Activated CD4-positive, alpha-beta memory T cell treated with anti-CD3 and anti-CD28 coated beads for 36 hours (primary cell): Measurements from ENCODE around the gene IRS4. TPM values are rescaled to one million over a fixed set of nuclear protein-coding genes. Genes with fewer than 3 reads are reported as not detected.

ENCODE experiments used
- CTCF ChIA-PET: fragments of 350-600 bp; sonication (Branson Sonifier 250); formaldehyde crosslinking; loops from one replicate; lab custom pipeline; 2021; ENCODE audit warnings: antibody characterized with exemption, inconsistent platforms; lab: Charles Lee
- POLR2A ChIA-PET: fragments of 350-600 bp; sonication (Branson Sonifier 250); formaldehyde crosslinking; loops from one replicate; lab custom pipeline; 2021; ENCODE audit warnings: antibody characterized with exemption; lab: Charles Lee
- DNase-seq: peaks from one replicate; pipeline ENCODE4 v3.0.0-alpha.2; 2020
- H3K27ac Mint-ChIP-seq: one replicate; pipeline ENCODE4 v1.8.0; 2021; ENCODE audit warnings: mixed read lengths
- H3K27me3 Mint-ChIP-seq: one replicate; pipeline ENCODE4 v1.8.0; 2021; ENCODE audit warnings: mixed read lengths
- H3K36me3 Mint-ChIP-seq: one replicate; pipeline ENCODE4 v1.8.0; 2021; ENCODE audit warnings: mixed read lengths
- H3K4me1 Mint-ChIP-seq: one replicate; pipeline ENCODE4 v1.8.0; 2021; ENCODE audit warnings: low read depth, mixed read lengths
- H3K4me3 Mint-ChIP-seq: one replicate; pipeline ENCODE4 v1.8.0; 2021; ENCODE audit warnings: mild to moderate bottlenecking, mixed read lengths
- H3K9me3 Mint-ChIP-seq: one replicate; pipeline ENCODE4 v1.8.0; 2021; ENCODE audit warnings: mixed read lengths
- intact Hi-C: fragments of 100-400 bp; cut with micrococcal nuclease; formaldehyde crosslinking; loops from one replicate; pipeline ENCODE4 v1.15.1; 2023
- total RNA-seq, 2 experiments: library from RNA; stranded (reverse); gene quantifications; one replicate each; pipeline ENCODE4 v1.2.3, GENCODE V29; 2021

Gene IRS4
- total RNA-seq, 2 experiments from 2014 or later: not detected

DNA sequence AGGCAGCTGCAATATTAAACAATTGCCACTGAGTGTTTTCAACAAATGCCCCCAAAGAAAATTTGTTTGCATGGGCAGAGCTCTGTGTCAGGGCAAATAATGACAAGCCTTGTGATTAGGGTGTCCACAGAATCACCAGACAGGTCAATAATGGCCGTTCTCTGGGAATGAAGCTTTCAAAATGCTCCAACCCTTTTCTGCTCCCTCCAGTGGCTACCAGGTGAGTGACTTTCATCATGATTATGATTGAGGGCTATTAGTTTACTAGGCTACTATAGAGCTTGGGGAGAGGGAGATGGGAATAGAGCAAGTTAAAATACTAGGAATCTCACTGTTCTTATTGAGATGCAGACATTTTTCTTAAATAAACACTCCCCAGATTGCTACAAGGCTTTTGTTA is 23.5 kb downstream of the IRS4 start:
- ChIA-PET CTCF (no interaction called here), POLR2A (no interaction called here)
- Mint-ChIP-seq H3K4me3 (no peak overlapping the region), H3K36me3 (no peaks in the 10 kb centered on the region), H3K27me3 (no peaks in the 10 kb centered on the region), H3K9me3 (peaks cover 2% of the 10 kb centered on the region), H3K27ac (no peak overlapping the region), H3K4me1 (no peaks in the 10 kb centered on the region)
- intact Hi-C loops: no loop called here
- DNase-seq: no peak

DNA sequence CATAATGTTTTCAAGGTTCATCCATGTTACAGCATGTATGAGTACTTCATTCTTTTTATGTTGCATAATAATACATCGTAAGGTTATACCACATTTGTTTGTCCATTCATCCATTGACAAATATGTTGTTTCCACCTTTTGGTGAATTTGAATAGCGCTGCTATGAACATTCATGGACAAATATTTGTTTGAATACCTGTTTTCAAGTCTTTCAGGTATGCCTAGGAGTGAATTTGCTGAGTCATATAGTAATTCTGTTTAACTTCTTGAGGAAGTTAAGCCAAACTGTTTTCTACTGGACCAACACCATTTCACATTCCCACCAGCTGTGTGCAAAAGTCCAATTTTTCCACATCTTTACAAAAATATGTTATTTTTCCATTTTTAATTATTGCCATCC is 31.5 kb downstream of the IRS4 start:
- Mint-ChIP-seq H3K27me3 (no peaks in the 10 kb centered on the region), H3K27ac (no peak overlapping the region), H3K4me3 (no peak overlapping the region), H3K36me3 (no peaks in the 10 kb centered on the region), H3K9me3 (no peaks in the 10 kb centered on the region), H3K4me1 (no peaks in the 10 kb centered on the region)
- POLR2A ChIA-PET: no interaction called here
- no peak for DNase-seq
- CTCF ChIA-PET: no interaction called here
- intact Hi-C loops: no loop called here

DNA sequence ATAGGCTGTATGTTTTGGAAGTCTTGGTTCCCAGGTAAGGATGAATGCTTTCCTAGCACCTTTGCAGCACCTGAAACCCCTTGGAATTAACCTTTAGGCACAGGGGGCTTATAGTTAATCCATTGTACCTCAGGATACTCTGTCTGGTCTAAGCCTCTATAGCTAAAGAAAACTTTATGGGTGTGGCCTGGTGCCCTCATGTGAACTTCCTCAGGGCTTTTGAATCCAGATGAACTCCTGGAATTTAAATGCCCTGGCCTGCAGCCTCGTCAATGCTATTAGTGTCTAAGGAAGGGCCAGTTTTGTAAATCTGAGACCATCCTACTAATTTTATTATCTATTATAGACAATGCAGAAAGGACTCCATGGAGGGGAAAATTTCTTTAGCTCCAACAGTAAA is 33.8 kb downstream of the IRS4 start:
- H3K4me3 Mint-ChIP-seq: no peak overlapping the region
- CTCF ChIA-PET: no interaction called here
- no peaks in the 10 kb centered on the region for H3K36me3 Mint-ChIP-seq
- POLR2A ChIA-PET: no interaction called here
- no peaks in the 10 kb centered on the region for H3K4me1 Mint-ChIP-seq
- no peaks in the 10 kb centered on the region for H3K27me3 Mint-ChIP-seq
- intact Hi-C loops: no loop called here
- no peaks in the 10 kb centered on the region for H3K9me3 Mint-ChIP-seq
- no peak for DNase-seq
- H3K27ac Mint-ChIP-seq: no peak overlapping the region

DNA sequence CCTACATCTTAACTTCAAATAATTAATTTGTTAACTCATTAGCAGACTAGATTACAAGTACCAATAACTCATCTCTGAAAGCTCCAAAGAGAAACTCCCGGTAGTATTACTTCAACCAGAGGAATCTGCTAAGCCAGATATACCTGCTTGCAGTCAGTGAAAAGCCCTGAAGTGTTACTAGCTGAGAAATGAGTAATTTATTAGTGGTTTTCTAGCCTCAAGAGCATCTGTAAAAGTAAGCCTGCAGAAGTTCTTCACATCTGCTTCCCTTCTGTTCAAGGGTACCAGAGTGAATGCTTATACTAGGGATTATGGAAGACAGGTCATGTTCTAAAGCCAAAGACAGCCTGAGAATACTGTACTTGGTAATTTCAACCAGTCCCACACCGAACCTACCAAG is 34.7 kb downstream of the IRS4 start:
- Mint-ChIP-seq H3K9me3 (no peaks in the 10 kb centered on the region), H3K36me3 (no peaks in the 10 kb centered on the region), H3K27ac (no peak overlapping the region), H3K4me1 (no peaks in the 10 kb centered on the region), H3K27me3 (no peaks in the 10 kb centered on the region), H3K4me3 (no peak overlapping the region)
- ChIA-PET POLR2A (no interaction called here), CTCF (no interaction called here)
- intact Hi-C loops: no loop called here
- DNase-seq: no peak

DNA sequence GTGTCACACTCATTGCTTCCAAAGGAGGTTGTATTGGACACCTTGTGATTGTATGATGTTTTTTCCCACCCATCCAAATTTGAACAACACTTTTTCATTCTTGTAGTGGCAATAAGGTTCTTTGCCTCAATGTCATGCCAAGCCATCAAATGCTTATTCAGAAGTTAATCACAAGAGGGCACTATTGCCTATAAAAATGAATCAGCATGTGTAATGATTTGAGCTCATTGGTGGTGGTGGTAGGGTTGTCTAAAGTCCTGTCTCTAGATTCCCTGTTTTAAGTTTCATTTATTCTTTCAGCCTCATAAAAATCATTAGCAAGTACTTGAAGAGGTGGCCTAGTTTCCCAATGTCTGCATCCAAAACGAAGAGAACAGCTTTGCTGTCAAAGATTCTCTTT is 37.0 kb downstream of the IRS4 start:
- Mint-ChIP-seq H3K9me3 (no peaks in the 10 kb centered on the region), H3K4me3 (no peak overlapping the region), H3K4me1 (no peaks in the 10 kb centered on the region), H3K36me3 (no peaks in the 10 kb centered on the region), H3K27ac (no peak overlapping the region), H3K27me3 (no peaks in the 10 kb centered on the region)
- intact Hi-C loops: loop anchor here (5.0 kb wide), 1 partner anchor 688 kb away; no protein-coding TSS in a partner anchor
- CTCF ChIA-PET: no interaction called here
- DNase-seq: no peak
- POLR2A ChIA-PET: no interaction called here

DNA sequence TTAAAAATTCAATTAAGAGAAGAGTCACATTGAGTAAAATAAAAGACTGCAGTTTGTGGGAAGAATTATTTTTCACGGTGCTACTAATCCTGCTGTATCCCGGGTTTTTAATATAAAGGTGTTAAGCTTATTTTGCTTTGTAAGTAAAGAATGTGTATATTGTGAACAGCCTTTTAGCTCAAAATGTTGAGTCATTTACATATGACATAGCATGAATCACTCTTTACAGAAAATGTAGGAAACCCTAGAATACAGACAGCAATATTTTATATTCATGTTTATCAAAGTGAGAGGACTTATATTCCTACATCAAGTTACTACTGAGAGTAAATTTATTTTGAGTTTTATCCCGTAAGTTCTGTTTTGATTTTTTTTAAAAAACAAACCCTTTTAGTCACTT is 39.7 kb downstream of the IRS4 start:
- no peaks in the 10 kb centered on the region for H3K27me3 Mint-ChIP-seq
- no peaks in the 10 kb centered on the region for H3K4me1 Mint-ChIP-seq
- no peaks in the 10 kb centered on the region for H3K9me3 Mint-ChIP-seq
- no peak for DNase-seq
- POLR2A ChIA-PET: no interaction called here
- intact Hi-C loops: loop anchor here (5.0 kb wide), 1 partner anchor 691 kb away; no protein-coding TSS in a partner anchor
- H3K4me3 Mint-ChIP-seq: no peak overlapping the region
- CTCF ChIA-PET: no interaction called here
- no peak overlapping the region for H3K27ac Mint-ChIP-seq
- H3K36me3 Mint-ChIP-seq: no peaks in the 10 kb centered on the region
